GM21447 (cell line): ENCODE data around the gene POLD3.
A peak's percentile ranks its signal among the peaks of the same experiment; 100 is the strongest.

Source experiments
- ATAC-seq: cut with Tn5 transposase; IDR thresholded peaks from one replicate; pipeline ENCODE4 v1.9.1; 2021; ENCODE audit not compliant: unreplicated experiment

Gene POLD3

DNA sequence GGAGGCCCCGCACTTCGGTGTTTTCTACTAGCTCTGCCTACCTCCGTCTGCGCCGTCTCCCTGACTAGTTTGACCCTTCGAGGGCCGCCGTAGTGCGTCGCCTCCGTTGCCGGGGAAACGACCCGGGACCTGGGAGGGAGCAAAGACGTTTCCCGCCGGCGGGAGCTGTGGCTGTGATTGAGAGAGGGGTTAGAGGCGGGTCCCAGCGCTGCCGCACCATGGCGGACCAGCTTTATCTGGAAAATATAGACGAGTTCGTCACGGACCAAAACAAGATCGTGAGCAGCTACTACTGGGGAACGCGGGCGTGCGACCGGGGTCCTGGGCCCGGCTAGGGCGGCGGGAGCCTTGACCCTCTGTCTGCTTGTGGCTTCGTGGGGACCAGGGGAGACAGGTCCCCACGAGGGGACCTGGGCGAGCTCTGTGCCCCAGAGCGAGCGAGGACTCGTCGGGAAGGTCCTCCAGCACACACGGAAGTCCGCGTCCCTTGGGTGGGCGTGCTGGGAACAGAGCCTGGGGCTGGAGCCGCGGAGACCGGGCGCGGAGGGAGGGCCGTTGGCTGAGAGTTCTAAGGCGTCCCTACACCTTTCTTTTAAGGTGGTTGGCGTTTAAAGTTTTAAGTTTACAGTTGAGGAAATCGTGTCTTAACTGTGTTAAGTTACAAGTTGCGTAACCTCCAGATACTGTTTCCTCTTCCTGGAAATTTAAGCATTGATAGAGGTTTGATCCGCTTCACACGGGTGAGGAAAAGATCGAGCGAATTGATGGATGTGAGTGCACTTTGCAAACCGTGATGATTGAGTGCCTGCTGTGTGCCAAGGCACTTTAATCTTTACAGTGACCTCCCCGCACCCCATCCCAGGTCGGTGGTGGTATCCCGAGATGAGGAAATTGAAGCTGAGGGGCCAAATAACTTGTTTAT, at the start of gene POLD3:
Gene POLD3, plus strand, starts transcription at position 142 of the 922 bp plus-strand sequence. Its CDS starts 77 bp downstream, at position 219.
- ATAC-seq, result peak; percentile 82

GRCh38 chr11:74543991-74544390, 48.4 kb upstream of the POLD3 start:
- ATAC-seq, result no peak

- no peak for ATAC-seq
These were observed 45.6 kb upstream of the POLD3 start for GRCh38 chr11:74546752-74547151.

DNA sequence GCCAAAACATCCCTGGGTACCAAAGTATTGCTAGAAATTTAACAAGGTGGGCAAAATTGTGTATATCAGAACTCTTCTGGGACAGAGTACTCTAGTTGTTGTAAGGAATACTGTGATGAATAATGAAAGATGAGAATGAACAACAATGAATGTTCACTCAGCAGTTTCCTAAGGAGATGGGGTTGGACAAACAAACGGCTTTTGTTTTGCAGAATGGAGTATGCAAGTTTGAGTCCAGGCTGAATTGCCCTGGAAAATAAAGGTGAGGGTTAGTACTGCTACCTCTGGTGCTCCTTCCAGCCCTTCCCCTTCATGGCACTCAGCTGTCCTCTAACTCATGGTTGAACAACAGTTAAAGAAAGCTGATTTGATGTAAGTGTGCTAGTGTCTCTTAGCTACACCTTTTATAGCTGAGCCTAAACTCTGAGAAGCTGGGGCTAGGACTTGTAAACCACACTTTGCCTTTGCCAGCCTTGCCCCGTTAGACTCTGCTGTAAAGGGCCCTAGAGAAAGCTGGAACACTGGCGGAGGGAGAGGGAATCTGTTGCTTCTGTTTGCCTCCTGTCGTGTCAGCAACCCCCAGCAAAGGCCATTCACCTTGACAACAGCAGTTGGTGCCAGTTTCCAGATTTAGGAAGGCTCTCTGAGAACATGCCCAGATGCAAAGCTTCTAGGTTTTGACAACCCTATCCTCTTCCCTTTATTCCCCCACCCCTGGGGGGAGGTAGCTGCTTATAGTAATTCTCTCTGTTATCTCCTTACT, 41.2 kb upstream of the POLD3 start:
- ATAC-seq, result no peak

DNA sequence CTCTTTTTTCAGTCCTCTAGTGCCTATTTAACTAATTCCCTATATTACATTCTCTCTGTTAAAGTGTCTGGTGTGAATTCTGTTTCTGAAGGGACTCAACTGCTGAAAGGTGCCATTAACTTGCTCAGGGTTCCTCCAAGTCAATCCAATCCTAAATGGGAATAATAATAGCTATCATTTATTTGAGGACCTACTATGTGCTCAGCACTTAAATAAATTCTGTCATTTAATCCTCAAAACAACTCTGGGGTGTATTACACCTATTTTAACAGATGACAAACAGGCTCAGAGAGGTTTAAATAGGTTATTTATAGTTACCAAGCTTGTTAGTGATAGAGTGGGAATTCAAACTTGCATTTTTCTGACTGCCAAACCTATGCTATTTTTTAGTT, 40.6 kb upstream of the POLD3 start:
- no peak for ATAC-seq

DNA sequence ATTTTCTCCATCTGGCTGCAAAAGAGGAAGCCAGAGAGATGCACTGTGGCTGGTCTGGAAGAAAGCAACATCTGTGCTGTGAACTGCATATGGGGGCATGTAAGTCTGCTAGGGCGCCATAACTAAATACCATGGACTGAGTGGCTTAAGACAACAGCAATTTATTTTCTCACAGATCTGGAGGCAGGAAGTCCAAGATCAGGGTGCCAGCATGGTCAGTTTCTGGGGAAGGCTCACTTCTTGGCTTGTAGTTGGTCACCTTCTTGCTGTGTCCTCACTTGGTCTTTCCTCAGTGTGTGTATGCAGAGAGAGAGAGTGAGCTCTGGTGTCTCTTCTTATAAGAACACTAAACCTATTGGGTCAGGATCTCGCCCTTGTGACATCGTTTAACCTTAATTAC, 34.9 kb upstream of the POLD3 start:
- ATAC-seq, result no peak

DNA sequence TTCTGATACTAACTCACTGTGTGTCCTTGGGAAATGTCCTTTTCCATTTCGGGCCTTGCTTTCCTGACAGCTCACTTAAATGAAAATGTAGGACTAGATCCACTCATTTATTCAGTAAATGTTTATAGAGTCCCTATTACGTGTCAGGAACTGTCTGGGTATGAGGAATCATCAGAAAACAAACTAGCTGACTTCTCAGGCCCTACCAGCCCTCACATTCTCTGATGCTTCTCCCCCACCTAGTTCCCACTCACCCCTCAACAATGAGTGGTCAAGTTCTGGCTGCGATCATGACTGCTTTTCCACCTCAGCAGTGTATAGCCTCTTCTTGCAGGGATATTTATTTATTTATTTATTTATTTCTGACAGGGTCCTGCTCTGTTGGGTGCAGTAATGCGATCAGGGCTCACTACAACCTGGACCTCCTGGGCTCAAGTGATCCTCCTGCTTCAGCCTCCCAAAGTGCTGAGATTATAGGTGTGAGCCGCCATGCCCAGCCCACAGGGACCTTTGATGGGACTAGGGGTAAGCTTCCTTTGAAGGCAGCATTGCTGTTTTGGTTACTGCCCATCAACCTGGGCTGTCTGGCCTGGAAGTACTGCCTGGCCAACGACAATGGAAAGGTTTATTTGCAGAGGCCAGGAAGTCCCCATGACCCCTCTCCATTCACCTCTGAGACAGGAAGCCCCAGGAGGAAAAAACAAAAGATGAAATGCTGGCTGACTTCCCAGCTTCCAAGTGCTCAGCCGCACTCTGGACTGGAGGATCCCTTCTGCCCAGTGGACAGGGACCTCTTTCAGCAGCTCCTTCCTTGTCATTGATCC, 33.1 kb upstream of the POLD3 start:
- ATAC-seq, result no peak

DNA sequence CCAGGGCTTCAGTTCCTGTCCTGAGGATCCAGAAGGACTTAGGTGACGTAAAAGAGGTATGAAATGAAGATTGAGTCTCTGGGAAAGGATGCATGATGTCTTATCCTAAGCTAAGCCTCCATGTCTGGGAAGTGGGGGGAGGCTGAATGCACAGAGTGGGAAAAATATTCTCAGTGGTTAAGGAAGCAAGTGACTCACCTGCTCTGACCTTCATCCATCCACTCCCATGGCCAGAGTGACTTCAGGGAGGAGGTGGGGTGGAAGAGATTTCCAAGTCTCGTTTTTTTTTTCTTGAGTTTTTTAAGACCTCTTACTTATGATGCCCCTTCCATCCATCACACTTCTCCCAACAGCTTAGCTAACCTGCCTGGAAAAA, 32.5 kb upstream of the POLD3 start:
- ATAC-seq, result no peak

DNA sequence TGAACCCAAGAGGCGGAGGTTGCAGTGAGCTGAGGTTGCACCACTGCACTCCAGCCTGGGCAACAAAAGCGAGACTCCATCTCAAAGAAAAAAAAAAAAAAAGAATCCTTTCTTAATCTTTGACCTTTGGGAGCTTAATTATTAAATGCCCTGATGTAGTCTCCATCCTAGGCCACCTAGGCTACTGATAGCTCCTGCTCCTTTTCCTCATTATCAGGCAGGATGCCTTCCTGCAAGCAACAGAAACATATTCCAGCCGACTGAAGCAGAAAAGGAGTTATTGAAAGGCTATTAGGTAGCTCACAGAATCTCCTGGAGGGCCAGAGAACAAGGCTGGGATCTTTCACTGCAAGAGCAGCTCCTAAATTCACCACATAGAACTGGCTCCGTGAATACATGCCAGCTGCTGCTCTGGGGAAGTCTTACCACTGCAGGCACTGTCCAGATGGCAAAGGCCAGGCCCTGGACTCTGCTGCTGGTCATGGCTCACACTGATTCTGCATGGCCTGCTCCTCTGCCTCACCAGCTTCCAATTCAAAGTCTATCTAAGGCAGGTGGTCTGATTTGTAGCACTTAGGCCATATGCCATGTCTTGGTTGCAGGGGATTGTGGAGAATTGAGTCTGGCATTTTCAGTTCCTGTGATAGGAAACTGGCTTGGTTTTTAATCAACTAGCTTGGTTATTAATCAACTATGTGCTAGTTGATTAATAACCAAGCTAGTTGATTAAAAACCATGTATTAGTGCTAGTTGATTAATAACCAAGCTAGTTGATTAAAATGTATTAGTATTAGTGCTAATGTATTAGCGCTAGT, 26.0 kb upstream of the POLD3 start:
- no peak for ATAC-seq

DNA sequence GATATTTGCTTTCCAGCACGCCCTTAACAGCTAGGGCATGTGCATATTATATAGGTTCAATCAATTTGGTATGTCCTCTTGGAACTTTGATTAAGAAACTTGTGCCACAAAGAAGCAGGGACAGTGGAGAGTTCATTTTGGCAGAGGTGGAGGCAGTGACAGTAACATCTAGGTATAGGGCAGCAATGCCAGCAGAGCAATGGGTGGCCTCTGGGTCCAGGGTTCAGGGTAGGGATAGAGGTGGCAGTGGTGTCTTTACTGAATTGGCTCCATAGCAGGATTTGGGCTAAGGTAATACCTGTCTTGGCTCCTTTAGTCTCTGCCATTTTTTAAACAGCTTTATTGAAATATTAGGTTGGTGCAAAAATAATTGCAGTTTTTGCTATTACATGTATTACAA, 24.4 kb upstream of the POLD3 start:
- no peak for ATAC-seq

GRCh38 chr11:74570266-74571061, 21.9 kb upstream of the POLD3 start:
- no peak for ATAC-seq

DNA sequence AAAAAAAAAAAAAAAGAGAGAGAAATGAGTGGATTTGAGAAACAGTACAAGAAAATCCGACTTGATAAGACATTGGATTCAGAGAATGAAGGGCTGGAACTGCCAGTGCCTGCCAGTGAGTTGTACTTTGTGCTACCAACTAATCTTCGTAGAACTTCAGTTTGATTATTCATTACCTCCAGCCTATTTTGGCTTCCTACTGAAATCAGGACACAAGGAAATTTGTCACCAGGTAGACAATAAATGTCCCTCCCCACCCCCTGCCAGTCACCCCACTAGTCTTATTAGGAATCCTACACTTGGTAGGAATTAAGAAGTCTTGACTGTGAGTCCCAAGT, 21.4 kb upstream of the POLD3 start:
- ATAC-seq, result no peak

DNA sequence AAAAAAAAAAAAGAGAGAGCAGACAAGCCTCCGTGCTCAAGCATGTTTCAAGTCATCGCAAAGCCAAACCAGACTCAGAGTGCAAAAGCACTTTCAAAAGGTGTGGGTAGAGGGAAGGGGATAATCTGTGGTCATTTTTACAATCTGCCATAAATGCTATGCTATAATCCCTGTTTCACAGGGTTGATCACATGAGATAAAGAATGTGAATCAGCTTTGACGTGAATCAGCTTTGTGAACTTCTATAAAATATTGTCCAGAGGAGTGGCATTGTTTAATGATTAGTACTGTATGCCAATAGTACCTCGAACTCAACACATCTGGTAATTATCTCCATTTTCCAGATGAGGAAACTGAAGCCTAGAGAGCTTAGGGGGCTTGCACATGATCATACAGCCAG, 20.0 kb upstream of the POLD3 start:
- ATAC-seq, result no peak

- no peak for ATAC-seq
These were observed 17.8 kb upstream of the POLD3 start for GRCh38 chr11:74574563-74574962.

GRCh38 chr11:74575999-74576398, 16.4 kb upstream of the POLD3 start:
- ATAC-seq, result no peak

- no peak for ATAC-seq
These were observed 15.2 kb upstream of the POLD3 start for GRCh38 chr11:74577181-74577580.

GRCh38 chr11:74577624-74578396, 14.6 kb upstream of the POLD3 start:
- no peak for ATAC-seq

DNA sequence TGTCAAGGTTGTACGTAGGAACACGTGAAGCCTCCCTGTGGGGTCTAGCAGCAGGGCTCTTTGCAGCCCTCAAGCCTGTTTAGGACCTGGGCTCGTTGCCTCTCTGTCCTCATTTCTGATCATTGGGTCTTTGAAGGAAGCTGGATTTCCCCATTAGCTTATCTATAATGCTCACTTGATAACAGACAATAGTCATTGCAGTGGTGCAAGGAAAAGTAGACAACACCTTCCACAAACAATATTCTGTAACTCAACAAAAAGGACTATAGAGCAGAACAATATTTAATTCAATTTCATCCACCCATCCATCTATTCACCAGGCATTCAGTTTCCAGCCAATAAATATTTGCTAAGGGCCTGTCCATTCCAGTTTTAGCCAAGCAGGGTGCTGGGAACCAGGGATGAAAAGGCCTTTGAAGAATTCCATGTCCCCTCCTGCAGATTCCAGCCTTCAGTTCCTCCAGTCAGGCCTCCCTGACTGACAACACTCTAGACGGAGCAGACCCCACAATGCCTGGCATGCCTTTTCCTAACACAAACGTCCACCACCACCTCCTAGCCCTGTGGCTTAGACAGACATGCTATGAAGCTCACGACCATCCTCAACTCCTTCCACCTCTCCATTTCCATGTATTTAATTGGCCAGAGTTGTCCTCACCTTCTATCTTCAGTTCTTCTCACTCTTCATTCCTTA, 12.7 kb upstream of the POLD3 start:
- no peak for ATAC-seq
